ENCODE data around the gene EPHA6.

Gene EPHA6

DNA sequence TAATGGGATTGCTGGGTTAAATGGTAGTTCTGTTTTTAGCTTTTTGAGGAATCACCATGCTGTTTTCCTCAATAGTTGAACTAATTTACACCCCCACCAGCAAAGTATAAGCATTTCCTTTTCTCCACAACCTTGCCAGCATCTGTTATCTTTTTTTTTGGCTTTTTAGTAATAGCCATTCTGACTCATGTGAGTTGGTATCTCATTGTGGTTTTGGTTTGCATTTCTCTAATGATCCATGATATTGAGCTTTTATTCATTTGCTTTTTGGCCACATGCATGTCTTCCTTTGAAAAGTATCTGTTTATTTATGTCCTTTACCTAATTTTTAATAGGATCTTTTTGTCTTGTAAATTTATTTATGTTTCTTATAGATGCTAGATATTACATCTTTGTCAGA, 288.2 kb downstream of the EPHA6 start:
- in situ Hi-C loops (cut with HindIII; ENCODE audit: low sequenced_read_pairs) = no loop called here
- TF ChIP-seq, protein P1, sequence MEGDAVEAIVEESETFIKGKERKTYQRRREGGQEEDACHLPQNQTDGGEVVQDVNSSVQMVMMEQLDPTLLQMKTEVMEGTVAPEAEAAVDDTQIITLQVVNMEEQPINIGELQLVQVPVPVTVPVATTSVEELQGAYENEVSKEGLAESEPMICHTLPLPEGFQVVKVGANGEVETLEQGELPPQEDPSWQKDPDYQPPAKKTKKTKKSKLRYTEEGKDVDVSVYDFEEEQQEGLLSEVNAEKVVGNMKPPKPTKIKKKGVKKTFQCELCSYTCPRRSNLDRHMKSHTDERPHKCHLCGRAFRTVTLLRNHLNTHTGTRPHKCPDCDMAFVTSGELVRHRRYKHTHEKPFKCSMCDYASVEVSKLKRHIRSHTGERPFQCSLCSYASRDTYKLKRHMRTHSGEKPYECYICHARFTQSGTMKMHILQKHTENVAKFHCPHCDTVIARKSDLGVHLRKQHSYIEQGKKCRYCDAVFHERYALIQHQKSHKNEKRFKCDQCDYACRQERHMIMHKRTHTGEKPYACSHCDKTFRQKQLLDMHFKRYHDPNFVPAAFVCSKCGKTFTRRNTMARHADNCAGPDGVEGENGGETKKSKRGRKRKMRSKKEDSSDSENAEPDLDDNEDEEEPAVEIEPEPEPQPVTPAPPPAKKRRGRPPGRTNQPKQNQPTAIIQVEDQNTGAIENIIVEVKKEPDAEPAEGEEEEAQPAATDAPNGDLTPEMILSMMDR (IDR thresholded peaks at IDR 0.05; ENCODE audit: low read depth, low read length, missing control alignments) = no peak
- peak; percentile 4 for DNase-seq (ENCODE audit: low read depth)
- no peak overlapping the region for H3K4me3 ChIP-seq (ENCODE audit: low read depth, low read length)

DNA sequence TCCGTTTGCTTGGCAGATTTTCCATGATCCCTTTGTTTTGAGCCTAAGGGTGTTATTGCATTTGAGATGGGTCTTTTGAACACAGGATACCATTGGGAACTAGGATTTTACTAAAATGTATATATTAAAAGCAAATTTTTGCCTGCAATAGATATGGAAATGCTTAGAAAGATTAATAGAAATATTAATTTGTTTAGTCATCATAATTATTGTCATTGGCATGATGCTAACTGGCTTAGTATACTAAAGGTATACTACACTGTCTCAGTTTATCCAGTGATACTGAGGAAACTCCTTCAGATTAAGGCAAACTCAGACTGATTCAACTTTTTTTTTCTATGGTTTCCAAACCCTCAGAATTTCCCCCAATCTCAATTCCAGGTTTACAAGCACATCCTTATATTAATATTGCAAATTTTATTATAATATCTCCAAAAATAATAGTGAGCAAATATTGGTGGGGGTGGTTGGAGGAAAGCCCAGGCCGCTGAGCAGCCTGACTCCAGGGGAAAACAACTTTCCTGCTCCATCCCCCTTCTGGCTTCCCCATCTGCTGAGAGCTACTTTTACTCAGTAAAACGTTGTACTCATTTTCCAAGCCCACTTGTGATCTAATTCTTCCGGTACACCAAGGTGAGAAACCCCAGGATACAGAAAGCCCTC, 291.7 kb downstream of the EPHA6 start:
- in situ Hi-C loops (cut with HindIII; ENCODE audit: low sequenced_read_pairs) = no loop called here
- no peak overlapping the region for H3K4me3 ChIP-seq (ENCODE audit: low read depth, low read length)
- TF ChIP-seq, protein P1 (IDR thresholded peaks at IDR 0.05; ENCODE audit: low read depth, low read length, missing control alignments) = no peak
- no peak for DNase-seq (ENCODE audit: low read depth)

DNA sequence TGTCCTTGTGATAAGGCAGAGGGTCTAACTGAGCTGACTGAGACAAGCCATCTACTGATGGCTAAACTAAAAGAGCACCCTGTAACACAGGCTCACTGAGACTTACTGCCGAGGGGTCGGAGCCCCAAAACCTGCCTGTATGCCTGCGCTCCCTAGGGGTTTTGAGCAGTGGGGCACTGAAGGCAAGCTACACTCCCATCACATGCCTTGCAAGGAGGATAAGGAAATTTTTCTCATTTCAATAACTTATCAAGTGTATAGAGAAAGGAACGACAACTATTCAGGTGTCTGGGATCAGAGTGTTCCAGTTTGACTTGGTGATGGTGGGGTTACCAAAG, 292.2 kb downstream of the EPHA6 start:
- H3K4me3 ChIP-seq (ENCODE audit: low read depth, low read length) = no peak overlapping the region
- in situ Hi-C loops (cut with HindIII; ENCODE audit: low sequenced_read_pairs) = no loop called here
- TF ChIP-seq, protein P1 (IDR thresholded peaks at IDR 0.05; ENCODE audit: low read depth, low read length, missing control alignments) = no peak
- DNase-seq (ENCODE audit: low read depth) = no peak

DNA sequence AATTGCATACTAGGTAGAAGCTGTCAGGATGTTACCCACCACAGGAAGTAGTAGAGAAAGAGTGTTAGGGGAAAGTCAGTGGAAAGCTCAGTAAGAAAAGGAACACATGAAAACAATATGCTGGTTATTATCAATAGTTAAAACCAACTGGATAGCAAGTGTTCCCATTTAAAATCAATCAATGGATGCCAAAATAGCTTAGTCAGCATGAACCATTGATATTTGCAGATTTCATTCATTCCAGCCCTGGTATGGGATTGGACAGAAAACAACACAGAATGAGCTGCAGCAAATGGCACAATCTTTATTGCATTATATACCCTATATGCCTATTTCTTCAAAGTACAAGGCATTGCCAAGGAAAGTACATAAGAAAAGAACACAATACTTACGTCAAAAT, 293.7 kb downstream of the EPHA6 start:
- in situ Hi-C loops (cut with HindIII; ENCODE audit: low sequenced_read_pairs) = no loop called here
- H3K4me3 ChIP-seq (ENCODE audit: low read depth, low read length) = no peak overlapping the region
- DNase-seq (ENCODE audit: low read depth) = no peak
- TF ChIP-seq, protein P1 (IDR thresholded peaks at IDR 0.05; ENCODE audit: low read depth, low read length, missing control alignments) = no peak

DNA sequence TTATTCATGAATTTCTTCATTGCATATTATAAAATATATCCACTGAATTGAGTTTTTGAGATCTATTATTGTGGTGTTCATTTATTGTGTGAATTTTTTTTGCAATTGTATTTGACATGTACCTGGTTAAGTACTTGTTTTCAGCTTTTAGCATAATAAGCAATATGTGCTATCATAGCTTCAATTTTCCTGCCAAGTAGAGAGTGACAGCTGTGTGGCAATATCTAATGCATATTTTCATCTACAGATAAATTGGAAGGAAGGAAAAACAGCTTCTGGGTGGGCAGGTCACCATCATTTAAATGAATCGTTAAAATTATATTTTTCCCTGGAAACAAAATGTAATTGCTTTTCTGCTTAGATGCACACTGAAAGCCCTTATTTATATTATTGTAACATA, 296.9 kb downstream of the EPHA6 start:
- DNase-seq (ENCODE audit: low read depth) = no peak
- TF ChIP-seq, protein P1 (IDR thresholded peaks at IDR 0.05; ENCODE audit: low read depth, low read length, missing control alignments) = no peak
- in situ Hi-C loops (cut with HindIII; ENCODE audit: low sequenced_read_pairs) = no loop called here
- no peak overlapping the region for H3K4me3 ChIP-seq (ENCODE audit: low read depth, low read length)

DNA sequence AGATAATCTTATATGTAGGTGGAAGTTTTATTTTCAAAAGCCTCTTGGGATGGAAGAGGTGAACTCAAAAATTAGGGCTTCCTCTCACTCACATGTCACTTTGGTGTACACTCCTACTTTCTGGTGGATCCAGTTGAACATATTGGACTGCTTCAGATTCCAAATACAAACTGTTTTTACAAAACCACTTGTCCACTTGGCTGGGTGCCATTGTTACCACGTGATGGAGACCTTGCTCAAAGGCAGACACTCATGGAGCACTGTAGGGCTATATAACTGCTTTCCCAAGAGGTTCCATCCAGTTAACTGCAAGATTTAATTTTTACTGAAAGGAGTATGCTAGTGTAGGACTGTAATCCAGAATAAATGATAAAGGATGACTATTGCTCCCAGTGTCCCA, 307.0 kb downstream of the EPHA6 start:
- H3K4me3 ChIP-seq (ENCODE audit: low read depth, low read length) = no peak overlapping the region
- TF ChIP-seq, protein P1 (IDR thresholded peaks at IDR 0.05; ENCODE audit: low read depth, low read length, missing control alignments) = no peak
- in situ Hi-C loops (cut with HindIII; ENCODE audit: low sequenced_read_pairs) = no loop called here
- DNase-seq (ENCODE audit: low read depth) = no peak

Measured in astrocyte of the cerebellum (primary cell).